GM21390 (cell line): ENCODE data around the gene METTL8.

ENCODE experiments used
- ATAC-seq: cut with Tn5 transposase; IDR thresholded peaks from one replicate; pipeline ENCODE4 v1.9.1; 2021; ENCODE audit not compliant: unreplicated experiment

METTL8 gene

GRCh38 chr2:171433763-171434012, at the start of gene METTL8:
METTL8 (minus strand) TSS chr2:171433990; CDS start chr2:171392185, 41,805 bp downstream.
- no peak for ATAC-seq

GRCh38 chr2:171482877-171483276, 49.1 kb upstream of the METTL8 start:
- ATAC-seq, result no peak

- peak; percentile 68 for ATAC-seq
Measured at GRCh38 chr2:171482308-171482707, 48.5 kb upstream of the METTL8 start.

GRCh38 chr2:171480908-171481307, 47.1 kb upstream of the METTL8 start:
- ATAC-seq, result no peak

- peak; percentile 51 for ATAC-seq
Measured at GRCh38 chr2:171479154-171479814, 45.5 kb upstream of the METTL8 start.

GRCh38 chr2:171478345-171478744, 44.6 kb upstream of the METTL8 start:
- no peak for ATAC-seq

- no peak for ATAC-seq
Measured at GRCh38 chr2:171475979-171476378, 42.2 kb upstream of the METTL8 start.

GRCh38 chr2:171470129-171470528, 36.3 kb upstream of the METTL8 start:
- ATAC-seq, result no peak

- ATAC-seq, result no peak
Measured at GRCh38 chr2:171469176-171469575, 35.4 kb upstream of the METTL8 start.

- no peak for ATAC-seq
Measured at GRCh38 chr2:171460537-171460936, 26.7 kb upstream of the METTL8 start.

GRCh38 chr2:171459498-171459897, 25.7 kb upstream of the METTL8 start:
- no peak for ATAC-seq

- no peak for ATAC-seq
Measured at GRCh38 chr2:171452773-171453172, 19.0 kb upstream of the METTL8 start.

- no peak for ATAC-seq
Measured at GRCh38 chr2:171451074-171451473, 17.3 kb upstream of the METTL8 start.

GRCh38 chr2:171447675-171448074, 13.9 kb upstream of the METTL8 start:
- no peak for ATAC-seq

GRCh38 chr2:171441470-171441869, 7.7 kb upstream of the METTL8 start:
- ATAC-seq, result no peak

GRCh38 chr2:171436307-171436706, 2.5 kb upstream of the METTL8 start:
- no peak for ATAC-seq

GRCh38 chr2:171434013-171434989, 511 bp upstream of the METTL8 start, which contains the start of gene DCAF17:
DCAF17 (plus strand) TSS chr2:171434226; CDS start chr2:171434578, 352 bp downstream.
- peak; percentile 88 for ATAC-seq

GRCh38 chr2:171432969-171433762, 624 bp downstream of the METTL8 start:
- no peak for ATAC-seq

GRCh38 chr2:171432206-171432968, 1.4 kb downstream of the METTL8 start:
- no peak for ATAC-seq

GRCh38 chr2:171431677-171432167, 2.1 kb downstream of the METTL8 start:
- no peak for ATAC-seq
